Right lung (tissue), 10 donors: ENCODE data around the gene TCL1A. TPM values are rescaled to one million over a fixed set of nuclear protein-coding genes. Genes with fewer than 3 reads are reported as not detected.
A peak's percentile ranks its signal among the peaks of the same experiment; 100 is the strongest.
"Not testable (repeated sequence)": the region's sequence is repeated elsewhere in the genome, so short reads cannot be mapped to it uniquely, and the experiment has no call there.

Experiments
- DNase-seq, 2 donors: peaks; one replicate each; pipeline ENCODE4 v3.0.0-alpha.2; 2013
- long read RNA-seq, 8 donors: transcript quantifications; one replicate each; lab custom pipeline, GENCODE V29; 2026
- polyA plus RNA-seq, 5 donors: library from polyadenylated mRNA; unstranded; fragments of 120-200 nt; gene quantifications; one replicate each; pipeline versions ENCODE4 v1.2.1 to v1.2.3, GENCODE V29; 2013; ENCODE audit warnings: inconsistent platforms in 1 of 5, low replicate concordance in 1 of 5; ENCODE audit not compliant: insufficient read length in 5 of 5, insufficient read depth in 1 of 5

Gene TCL1A
- polyA plus RNA-seq = 1 to 10 TPM in 3 of 5 donors, under 1 TPM in 2; 0.58 to 1.7 (median 1.1) TPM
- long read RNA-seq, donor 1, partial matches to known transcripts = 0 of 2 reads
- long read RNA-seq, donor 1, other reads (novel, unspliced or antisense) = 0 of 2 reads
- long read RNA-seq, donor 2, partial matches to known transcripts = 0 of 1 reads
- long read RNA-seq, donor 2, other reads (novel, unspliced or antisense) = 0 of 1 reads
- long read RNA-seq, donor 3, partial matches to known transcripts = 0 of 3 reads
- long read RNA-seq, donor 3, other reads (novel, unspliced or antisense) = 0 of 3 reads
- long read RNA-seq, donor 4, partial matches to known transcripts = 0 of 1 reads
- long read RNA-seq, donor 4, other reads (novel, unspliced or antisense) = 0 of 1 reads
- long read RNA-seq, donor 5 = 0 reads
- long read RNA-seq, donor 6, partial matches to known transcripts = 0 of 1 reads
- long read RNA-seq, donor 6, other reads (novel, unspliced or antisense) = 0 of 1 reads
- long read RNA-seq, donor 7, partial matches to known transcripts = 0 of 2 reads
- long read RNA-seq, donor 7, other reads (novel, unspliced or antisense) = 0 of 2 reads
- long read RNA-seq, donor 8 = 0 reads

GRCh38 chr14:95713596-95714371 is at the start of gene TCL1A:
TSS of gene TCL1A (minus strand) at chr14:95714125. CDS start at chr14:95714066, 59 bp downstream.
- DNase-seq = no peak

DNA sequence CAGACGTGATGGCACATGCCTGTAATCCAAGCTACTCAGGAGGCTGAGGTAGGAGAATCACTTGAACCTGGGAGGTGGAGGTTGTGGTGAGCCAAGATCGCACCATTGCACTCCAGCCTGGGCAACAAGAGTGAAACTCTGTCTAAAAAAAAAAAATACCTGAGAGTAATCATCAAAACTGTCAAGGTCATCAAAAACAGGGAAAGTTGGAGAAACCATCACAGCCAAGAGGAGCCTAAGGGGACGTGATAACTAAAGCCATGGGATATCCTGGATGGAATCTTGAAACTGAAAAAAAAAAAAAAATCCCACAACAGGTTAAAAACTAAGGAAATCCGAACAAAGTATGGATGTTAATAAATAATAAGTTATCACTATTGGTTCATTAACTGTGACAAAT is 49.1 kb upstream of the TCL1A start:
- not testable (repeated sequence) for DNase-seq

DNA sequence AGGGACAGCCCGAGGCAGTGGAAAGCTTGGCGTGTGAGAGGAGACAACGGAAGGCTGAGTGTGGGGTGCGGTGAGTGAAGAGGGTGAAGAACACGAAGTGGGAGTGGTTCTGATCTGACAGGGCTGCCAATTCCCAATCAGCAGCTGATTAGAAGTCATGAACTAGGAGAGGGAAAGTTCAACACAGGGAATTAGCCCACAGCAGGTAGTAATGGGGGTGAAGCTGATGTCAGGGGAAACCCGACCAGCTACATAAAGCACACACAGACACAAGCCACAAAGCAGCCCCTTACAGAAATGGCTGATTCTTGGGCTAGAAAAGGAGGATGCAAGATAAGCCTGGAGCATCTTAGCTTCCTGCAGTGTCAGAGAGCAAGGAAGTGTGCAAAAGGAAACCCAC is 47.5 kb upstream of the TCL1A start:
- no peak for DNase-seq

GRCh38 chr14:95760596-95760995 is 46.7 kb upstream of the TCL1A start:
- no peak for DNase-seq

GRCh38 chr14:95759941-95760340 is 46.0 kb upstream of the TCL1A start:
- DNase-seq = no peak

DNA sequence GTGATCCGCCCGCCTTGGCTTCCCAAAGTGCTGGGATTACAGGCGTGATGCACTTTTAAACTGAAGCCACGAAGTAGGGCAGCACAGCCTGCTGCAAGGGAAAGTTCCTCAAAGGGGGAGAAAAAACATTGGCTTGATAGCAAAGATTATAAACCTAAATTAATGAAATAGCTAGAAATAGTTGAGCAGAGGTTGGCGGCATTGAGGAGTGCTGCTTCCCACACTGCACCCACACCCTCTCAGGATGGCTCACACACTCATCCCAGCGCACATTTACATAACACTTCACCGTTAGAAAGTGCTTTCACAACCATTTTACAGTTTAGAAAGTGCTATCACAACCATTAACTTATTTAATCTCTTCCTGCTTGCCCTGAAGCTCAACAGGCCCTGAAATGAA is 44.4 kb upstream of the TCL1A start:
- DNase-seq = no peak

DNA sequence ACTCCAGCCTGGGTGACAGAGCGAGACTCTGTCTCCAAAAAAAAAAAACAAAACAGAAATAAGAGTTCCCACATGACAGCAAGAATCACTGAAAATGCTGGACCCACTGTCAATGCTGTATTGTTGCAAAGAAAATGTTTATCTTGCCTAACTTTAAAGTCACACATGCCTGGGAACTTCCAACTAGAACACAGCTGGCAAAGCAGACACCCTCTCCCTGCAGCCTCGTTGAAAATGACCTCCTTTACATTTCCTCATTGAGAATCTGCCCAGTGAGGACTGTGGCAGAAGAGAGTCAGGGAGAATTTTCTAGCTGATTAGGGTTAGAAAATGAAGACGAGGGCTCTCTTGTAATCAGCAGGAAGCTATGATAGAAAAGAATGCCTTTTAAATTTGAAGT is 42.8 kb upstream of the TCL1A start:
- no peak for DNase-seq

DNA sequence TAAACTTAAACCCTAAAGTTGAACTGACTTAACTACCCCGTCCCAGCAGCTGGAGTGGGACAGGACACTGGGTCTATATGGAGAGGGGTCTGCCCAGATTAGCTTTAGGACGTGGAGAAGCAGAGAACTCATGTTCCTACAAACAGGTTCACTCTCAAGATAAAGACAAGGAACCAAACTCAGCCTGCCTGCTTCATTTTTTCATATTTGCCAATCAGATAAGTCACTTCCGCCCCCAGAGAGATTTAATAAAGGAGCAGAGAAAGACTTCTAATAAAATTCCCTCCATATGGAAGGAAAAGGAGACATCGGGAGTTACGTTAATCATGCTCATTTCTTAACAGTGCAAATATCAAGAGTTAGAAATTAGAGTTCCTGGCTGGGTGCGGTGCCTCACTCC is 42.2 kb upstream of the TCL1A start:
- no peak for DNase-seq

- DNase-seq = no peak
These were observed 27.9 kb upstream of the TCL1A start for GRCh38 chr14:95741781-95742180.

GRCh38 chr14:95741038-95741490 is 27.1 kb upstream of the TCL1A start:
- peak in 1 of 2 donors; percentile 2 for DNase-seq

DNA sequence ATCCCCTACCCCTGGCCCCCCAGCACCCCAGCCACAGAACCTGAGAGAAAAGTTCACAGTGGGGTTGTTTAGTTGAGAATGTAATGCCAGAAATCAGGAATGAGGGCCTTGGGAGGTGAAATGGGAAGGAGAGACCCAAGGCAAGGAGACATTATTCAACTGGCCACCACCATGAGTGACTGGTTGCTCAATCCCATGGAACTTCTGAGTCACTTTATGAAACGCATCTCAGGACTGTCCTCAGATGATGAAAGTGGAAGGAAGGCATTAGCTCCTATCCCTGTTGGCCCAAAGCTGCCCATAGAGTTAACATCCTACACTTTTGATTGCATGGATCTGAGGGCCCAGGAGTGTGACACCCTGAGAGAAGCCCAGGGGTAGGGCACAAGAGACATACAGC is 25.4 kb upstream of the TCL1A start:
- no peak for DNase-seq

DNA sequence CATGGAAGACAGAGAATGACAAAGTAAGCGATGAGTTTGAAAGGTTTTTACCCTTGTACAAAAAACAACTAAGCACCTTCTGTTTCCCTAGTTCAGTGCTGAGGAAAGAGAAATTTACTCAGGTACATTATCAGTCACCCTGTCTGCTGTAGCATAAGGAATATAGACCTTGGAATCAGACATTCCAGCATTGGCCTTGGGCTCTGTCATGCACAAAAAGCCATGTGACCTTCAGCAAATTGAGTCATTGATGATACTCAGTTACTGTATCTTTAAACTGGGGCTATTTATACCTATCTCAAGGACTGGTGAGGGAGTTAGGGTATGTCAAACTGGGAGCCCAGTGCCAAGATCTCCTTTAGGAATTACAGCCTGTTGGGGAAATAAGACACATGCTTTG is 19.3 kb upstream of the TCL1A start:
- no peak for DNase-seq

DNA sequence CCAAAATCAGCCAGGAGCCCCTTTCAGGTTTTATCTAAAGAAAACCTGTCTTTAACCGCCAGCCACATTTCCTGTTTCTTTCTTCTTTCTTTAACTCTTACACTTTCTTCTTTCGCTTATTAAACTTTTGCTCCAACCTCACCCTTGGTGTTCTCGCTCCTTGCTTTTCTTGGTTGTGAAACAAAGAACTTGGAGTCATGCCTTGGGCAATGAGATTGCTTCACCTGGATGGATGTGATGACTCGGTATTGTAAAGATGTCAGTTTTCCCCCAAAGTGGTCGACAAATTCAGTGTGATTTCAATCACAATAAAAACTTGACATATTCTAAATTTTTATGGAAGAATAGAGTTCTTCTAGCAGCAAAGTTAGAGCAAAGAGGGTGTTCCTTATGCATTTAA is 16.2 kb upstream of the TCL1A start:
- DNase-seq = no peak

DNA sequence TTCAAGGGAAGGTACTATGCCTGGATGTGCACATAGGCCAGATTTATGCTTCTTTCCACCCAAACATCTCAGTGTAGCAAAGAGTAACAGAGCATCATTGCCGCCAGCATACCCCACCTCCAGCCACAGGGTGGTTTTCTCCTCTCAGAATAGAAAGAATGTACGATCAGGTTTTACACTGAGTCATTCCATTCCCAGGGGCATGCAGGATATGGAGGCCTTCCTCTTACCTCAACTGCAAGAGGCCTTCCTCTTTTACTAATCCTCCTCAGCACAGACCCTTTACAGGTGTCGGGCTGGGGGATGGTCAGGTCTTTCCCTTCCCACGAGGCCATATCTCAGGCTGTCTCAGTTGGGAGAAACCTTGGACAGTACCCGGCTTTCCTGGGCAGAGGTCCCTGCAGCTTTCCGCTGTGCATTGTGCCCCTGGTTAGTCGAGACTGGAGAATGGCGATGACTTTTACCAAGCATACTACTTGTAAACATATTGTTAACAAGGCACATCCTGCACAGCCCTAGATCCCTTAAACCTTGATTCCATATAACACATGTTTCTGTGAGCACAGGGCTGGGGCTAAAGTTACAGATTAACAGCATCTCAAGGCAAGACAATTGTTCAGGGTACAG is 15.6 kb upstream of the TCL1A start:
- not testable (repeated sequence) for DNase-seq

- no peak for DNase-seq
These were observed 13.3 kb upstream of the TCL1A start for GRCh38 chr14:95727056-95727700.

DNA sequence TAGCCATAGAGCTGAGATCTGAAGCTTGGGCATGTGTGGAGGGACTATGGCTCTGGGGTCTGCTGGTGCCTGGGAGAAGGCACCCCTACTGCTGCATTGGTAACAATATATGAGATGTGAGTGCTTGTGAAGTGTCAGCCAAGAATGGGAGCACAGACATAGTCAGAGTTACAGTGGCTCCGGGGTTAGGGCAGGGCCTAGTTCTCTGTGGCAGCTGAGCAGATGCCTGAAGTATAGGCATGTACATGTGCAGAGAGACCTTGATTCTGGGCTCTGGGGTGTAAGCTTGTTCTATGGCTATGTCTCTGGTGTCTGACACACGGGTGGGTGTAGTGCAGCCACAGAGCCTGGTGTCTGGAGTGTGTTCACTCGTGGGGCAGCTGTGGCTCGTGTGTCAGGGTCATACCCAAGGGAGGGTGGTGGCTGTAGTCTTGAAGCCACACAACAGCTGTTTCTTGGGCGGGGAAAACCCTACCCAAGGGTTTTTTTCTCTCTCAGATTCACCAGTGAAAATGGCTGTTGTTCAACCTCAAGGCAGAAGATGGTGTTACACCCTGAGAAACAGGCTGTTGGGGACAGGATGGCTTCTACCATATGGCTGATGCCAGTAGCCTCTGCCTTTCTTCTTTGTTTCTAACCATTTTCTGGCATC is 11.9 kb upstream of the TCL1A start:
- no peak for DNase-seq

DNA sequence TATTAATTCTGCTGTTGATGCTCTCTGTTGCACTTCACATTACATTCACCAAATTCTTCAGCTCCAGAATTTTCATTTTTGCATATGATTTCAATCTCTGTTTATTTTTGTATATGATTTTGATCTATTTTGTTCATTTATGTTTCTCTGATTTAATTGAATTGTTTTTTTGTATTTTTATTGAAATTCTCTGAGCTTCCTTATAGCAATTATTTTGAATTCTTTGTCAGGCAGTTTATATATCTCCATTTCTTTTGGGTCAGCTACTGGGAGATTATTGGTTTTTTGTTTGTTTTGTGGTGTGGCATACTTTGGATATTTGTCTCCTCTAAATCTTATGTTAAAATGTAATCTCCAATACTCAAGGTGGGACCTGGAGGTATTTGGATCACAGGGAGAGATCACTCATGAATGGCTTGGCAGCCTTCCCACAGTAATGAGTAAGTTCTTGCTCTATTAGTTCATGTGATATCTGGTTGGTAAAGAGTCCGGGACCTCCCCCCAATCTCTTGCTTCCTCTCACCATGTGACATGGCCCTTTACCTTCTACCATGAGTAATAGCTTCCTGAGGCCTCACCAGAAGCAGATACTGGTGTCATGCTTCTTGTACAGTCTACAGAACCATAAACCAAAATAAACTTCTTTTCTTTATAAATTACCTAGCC is 8.7 kb upstream of the TCL1A start:
- DNase-seq = no peak

DNA sequence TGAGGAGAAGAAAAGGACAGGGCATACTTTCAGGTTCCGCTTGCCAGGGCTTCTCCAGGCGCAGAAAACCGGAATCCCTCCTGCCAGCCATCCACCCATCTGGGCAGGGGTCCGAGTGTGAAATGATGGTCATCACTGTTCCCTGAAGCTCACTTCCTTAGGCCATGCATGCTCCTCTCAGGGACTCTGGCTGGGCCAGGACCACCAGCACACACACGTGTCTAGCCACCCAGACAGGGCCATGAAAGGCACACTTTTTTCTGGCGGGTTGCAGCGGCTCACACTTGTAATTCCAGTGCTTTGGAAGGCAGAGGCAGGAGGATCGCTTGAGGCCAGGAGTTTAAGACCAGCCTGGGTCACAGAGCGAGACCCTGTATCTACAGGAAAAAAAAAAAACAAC is 1.5 kb downstream of the TCL1A start:
- no peak for DNase-seq

DNA sequence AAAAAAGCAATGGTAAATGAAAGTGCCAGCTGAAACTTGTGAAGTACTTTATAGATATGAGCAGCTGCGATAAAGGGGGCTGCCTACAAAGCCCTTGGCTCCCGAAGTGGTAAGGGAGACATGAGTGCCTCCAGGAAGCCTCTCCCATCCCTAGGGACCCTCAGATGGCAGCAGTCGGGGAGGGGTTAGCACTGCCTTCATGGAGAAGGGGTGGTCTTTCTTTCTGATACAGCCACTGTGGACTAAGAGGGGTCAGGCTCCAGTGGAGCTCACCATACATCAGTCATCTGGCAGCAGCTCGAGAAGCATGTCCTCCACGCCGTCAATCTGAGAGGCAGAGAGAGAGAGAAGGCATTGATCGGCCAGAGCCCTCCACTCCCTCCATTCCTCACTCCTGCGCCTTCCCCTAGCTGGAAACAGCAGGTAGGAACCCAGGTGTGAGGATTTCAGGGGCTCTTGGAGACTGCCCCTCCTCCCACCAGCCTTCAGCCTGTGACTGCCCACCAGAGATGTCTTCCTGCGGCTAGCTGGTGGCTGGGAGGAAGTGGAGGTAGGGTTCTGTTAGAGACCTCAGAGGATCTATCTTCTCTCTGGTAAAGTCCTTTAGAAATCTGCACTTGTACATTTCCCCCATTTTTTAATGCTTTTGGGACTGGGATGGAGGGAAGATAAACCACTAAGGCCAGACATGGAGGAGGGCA is 2.3 kb downstream of the TCL1A start:
- no peak for DNase-seq

DNA sequence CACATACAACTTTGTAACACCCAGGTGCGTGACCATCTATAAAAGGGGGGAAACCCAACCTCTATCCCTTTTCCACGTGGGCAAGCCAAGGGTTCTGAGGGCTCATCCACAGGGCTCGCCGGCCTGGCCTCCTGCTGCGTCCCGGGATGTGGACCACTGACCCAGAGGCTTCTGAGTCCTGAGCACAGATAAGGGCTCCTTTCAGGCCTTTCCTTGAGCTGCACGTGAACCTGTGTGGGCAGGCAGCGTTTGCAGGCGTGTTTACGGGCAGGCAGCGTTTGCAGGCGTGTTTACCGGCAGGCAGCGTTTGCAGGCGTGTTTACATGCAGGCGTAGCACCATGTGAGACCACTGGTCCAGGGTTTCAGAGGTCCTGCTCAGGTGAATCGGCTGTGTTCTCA is 3.8 kb downstream of the TCL1A start:
- DNase-seq = no peak
